ENCODE measurements around the gene OR6Q1. TPM values are rescaled to one million over a fixed set of nuclear protein-coding genes. Genes with fewer than 3 reads are reported as not detected.

OR6Q1 gene
- total and polyA plus RNA-seq, 2 of the 13 experiments (the other 11 are each of a cell fraction or from before 2014, with no cell fraction given), result not detected

DNA sequence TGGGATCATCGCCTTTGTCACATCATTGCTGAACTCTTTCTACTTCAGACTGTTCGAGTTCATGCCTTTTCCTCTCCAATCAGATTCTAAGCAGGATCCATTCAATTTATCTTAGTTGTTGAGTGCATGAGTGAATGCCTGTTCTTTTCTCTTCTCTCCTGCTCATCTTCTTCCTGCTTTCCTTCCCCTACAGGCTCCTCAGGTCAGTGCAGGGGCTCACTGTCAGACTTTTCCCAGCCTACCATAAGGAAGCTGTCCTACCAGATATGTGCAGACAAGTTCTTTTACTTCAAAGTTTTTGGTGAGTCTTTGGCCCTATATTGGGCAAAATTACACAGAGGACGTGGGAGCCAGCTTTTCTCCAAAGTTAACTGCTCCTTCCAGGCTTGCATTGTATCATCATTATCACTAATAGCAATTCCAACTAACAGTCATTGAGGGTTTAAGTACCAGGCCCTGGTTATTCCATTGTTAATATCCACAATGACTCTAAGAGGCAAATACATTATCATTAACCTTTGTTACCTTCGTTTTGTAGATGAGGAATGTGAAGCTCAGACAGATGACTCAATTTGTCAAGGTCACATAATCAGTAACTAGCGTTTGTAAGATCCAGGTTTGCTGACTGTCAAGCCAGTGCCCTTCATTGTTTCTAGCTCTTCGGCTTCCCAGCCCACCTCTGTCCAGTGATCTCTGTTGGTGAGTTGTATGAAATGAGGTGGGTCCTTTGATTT is 30.4 kb downstream of the OR6Q1 start (continued):
- TF ChIP-seq ARNTL (CRISPR knock-in tag; IDR thresholded peaks at IDR 0.05), result no peak
- no peak for TF ChIP-seq ZNF354B (CRISPR knock-in tag; IDR thresholded peaks at IDR 0.05)
- no peak for TF ChIP-seq CENPT (CRISPR knock-in tag; IDR thresholded peaks at IDR 0.05; ENCODE audit: low read depth)
- TF ChIP-seq GABPA (IDR thresholded peaks at IDR 0.05; ENCODE audit: low read depth, low read length), result no peak
- no peak for TF ChIP-seq GABPA (CRISPR knock-in tag; IDR thresholded peaks at IDR 0.05; ENCODE audit: low read depth)
- TF ChIP-seq, protein P1, sequence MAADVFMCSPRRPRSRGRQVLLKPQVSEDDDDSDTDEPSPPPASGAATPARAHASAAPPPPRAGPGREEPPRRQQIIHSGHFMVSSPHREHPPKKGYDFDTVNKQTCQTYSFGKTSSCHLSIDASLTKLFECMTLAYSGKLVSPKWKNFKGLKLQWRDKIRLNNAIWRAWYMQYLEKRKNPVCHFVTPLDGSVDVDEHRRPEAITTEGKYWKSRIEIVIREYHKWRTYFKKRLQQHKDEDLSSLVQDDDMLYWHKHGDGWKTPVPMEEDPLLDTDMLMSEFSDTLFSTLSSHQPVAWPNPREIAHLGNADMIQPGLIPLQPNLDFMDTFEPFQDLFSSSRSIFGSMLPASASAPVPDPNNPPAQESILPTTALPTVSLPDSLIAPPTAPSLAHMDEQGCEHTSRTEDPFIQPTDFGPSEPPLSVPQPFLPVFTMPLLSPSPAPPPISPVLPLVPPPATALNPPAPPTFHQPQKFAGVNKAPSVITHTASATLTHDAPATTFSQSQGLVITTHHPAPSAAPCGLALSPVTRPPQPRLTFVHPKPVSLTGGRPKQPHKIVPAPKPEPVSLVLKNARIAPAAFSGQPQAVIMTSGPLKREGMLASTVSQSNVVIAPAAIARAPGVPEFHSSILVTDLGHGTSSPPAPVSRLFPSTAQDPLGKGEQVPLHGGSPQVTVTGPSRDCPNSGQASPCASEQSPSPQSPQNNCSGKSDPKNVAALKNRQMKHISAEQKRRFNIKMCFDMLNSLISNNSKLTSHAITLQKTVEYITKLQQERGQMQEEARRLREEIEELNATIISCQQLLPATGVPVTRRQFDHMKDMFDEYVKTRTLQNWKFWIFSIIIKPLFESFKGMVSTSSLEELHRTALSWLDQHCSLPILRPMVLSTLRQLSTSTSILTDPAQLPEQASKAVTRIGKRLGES (CRISPR knock-in tag; IDR thresholded peaks at IDR 0.05; ENCODE audit: borderline replicate concordance), result no peak
- TF ChIP-seq, protein P2, sequence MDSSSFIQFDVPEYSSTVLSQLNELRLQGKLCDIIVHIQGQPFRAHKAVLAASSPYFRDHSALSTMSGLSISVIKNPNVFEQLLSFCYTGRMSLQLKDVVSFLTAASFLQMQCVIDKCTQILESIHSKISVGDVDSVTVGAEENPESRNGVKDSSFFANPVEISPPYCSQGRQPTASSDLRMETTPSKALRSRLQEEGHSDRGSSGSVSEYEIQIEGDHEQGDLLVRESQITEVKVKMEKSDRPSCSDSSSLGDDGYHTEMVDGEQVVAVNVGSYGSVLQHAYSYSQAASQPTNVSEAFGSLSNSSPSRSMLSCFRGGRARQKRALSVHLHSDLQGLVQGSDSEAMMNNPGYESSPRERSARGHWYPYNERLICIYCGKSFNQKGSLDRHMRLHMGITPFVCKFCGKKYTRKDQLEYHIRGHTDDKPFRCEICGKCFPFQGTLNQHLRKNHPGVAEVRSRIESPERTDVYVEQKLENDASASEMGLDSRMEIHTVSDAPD (CRISPR knock-in tag; IDR thresholded peaks at IDR 0.05), result no peak
- no peak for TF ChIP-seq MYC (CRISPR knock-in tag; IDR thresholded peaks at IDR 0.05; ENCODE audit: borderline replicate concordance)
- TF ChIP-seq ZNF724P (CRISPR knock-in tag; IDR thresholded peaks at IDR 0.05; ENCODE audit: borderline replicate concordance), result no peak
- no peak; the same call in 1 of the 2 replicates for TF ChIP-seq ETV5 (CRISPR knock-in tag; IDR thresholded peaks at IDR 0.05; ENCODE audit: borderline replicate concordance)
- TF ChIP-seq, protein P3, sequence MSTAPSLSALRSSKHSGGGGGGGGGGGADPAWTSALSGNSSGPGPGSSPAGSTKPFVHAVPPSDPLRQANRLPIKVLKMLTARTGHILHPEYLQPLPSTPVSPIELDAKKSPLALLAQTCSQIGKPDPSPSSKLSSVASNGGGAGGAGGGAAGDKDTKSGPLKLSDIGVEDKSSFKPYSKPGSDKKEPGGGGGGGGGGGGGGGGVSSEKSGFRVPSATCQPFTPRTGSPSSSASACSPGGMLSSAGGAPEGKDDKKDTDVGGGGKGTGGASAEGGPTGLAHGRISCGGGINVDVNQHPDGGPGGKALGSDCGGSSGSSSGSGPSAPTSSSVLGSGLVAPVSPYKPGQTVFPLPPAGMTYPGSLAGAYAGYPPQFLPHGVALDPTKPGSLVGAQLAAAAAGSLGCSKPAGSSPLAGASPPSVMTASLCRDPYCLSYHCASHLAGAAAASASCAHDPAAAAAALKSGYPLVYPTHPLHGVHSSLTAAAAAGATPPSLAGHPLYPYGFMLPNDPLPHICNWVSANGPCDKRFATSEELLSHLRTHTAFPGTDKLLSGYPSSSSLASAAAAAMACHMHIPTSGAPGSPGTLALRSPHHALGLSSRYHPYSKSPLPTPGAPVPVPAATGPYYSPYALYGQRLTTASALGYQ (CRISPR knock-in tag; IDR thresholded peaks at IDR 0.05), result no peak
- TF ChIP-seq, protein P4, sequence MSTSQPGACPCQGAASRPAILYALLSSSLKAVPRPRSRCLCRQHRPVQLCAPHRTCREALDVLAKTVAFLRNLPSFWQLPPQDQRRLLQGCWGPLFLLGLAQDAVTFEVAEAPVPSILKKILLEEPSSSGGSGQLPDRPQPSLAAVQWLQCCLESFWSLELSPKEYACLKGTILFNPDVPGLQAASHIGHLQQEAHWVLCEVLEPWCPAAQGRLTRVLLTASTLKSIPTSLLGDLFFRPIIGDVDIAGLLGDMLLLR (CRISPR knock-in tag; IDR thresholded peaks at IDR 0.05), result no peak
- peak; percentile 26 for TF ChIP-seq XRCC5 (optimal IDR thresholded peaks at IDR 0.05; ENCODE audit: low read length)
- TF ChIP-seq MAFK (conservative IDR thresholded peaks at IDR 0.05 in 1 of 2, IDR thresholded peaks at IDR 0.05 in 1 of 2; ENCODE audit: low read length in 2 of 2), result peak in 1 of 2 experiments; percentile 19; a peak in 1 of 4 replicates
- no peak for TF ChIP-seq FOXC1 (CRISPR knock-in tag; IDR thresholded peaks at IDR 0.05; ENCODE audit: borderline replicate concordance)
- TF ChIP-seq SMC3 (IDR thresholded peaks at IDR 0.05; ENCODE audit: low read length), result no peak
- no peak for TF ChIP-seq ZNF747 (CRISPR knock-in tag; IDR thresholded peaks at IDR 0.05; ENCODE audit: borderline replicate concordance)
- TF ChIP-seq, protein P5, sequence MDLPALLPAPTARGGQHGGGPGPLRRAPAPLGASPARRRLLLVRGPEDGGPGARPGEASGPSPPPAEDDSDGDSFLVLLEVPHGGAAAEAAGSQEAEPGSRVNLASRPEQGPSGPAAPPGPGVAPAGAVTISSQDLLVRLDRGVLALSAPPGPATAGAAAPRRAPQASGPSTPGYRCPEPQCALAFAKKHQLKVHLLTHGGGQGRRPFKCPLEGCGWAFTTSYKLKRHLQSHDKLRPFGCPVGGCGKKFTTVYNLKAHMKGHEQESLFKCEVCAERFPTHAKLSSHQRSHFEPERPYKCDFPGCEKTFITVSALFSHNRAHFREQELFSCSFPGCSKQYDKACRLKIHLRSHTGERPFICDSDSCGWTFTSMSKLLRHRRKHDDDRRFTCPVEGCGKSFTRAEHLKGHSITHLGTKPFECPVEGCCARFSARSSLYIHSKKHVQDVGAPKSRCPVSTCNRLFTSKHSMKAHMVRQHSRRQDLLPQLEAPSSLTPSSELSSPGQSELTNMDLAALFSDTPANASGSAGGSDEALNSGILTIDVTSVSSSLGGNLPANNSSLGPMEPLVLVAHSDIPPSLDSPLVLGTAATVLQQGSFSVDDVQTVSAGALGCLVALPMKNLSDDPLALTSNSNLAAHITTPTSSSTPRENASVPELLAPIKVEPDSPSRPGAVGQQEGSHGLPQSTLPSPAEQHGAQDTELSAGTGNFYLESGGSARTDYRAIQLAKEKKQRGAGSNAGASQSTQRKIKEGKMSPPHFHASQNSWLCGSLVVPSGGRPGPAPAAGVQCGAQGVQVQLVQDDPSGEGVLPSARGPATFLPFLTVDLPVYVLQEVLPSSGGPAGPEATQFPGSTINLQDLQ (CRISPR knock-in tag; IDR thresholded peaks at IDR 0.05), result no peak
- no peak for TF ChIP-seq ZNF30 (CRISPR knock-in tag; IDR thresholded peaks at IDR 0.05)
- peak; percentile 75 for TF ChIP-seq RCOR2 (CRISPR knock-in tag; IDR thresholded peaks at IDR 0.05)
- TF ChIP-seq ZNF619 (CRISPR knock-in tag; IDR thresholded peaks at IDR 0.05), result no peak
